ENCODE measurements around the gene BMS1. TPM values are rescaled to one million over a fixed set of nuclear protein-coding genes. Genes with fewer than 3 reads are reported as not detected.

The BMS1 gene
- total RNA-seq, 1 experiment from 2014 or later: 35.9 TPM

- TF ChIP-seq EZH2 (IDR thresholded peaks at IDR 0.05; ENCODE audit: borderline replicate concordance, low read depth, low read length, poor library complexity, severe bottlenecking) (no peak), CTCF (conservative IDR thresholded peaks at IDR 0.05; ENCODE audit: low read depth, low read length) (no peak)
- H3K4me1 ChIP-seq (ENCODE audit: insufficient read depth, low read length, poor library complexity, severe bottlenecking): no peaks in the 10 kb centered on the region
- ChIA-PET CTCF (no interaction called here), POLR2A (ENCODE audit: low non-redundant PET) (no interaction called here)
- H3K27me3 ChIP-seq (replicated peaks; ENCODE audit: insufficient read depth, low read depth, low read length, poor library complexity): no peaks in the 10 kb centered on the region
- intact Hi-C loops (cut with micrococcal nuclease; ENCODE audit: unreplicated experiment): no loop called here
- no TSS peak for BruUV-seq (replicated peaks)
- no peaks in the 10 kb centered on the region for H3K36me3 ChIP-seq (ENCODE audit: insufficient read depth, low read length, poor library complexity, severe bottlenecking)
- H3K9me3 ChIP-seq (ENCODE audit: low read depth, low read length, poor library complexity, severe bottlenecking): no peaks in the 10 kb centered on the region
- no peak overlapping the region for H3K4me3 ChIP-seq (ENCODE audit: low read depth, low read length, poor library complexity, severe bottlenecking)
- no peak for DNase-seq (ENCODE audit: low spot score)
- H3K27ac ChIP-seq (ENCODE audit: low read depth, low read length, poor library complexity, severe bottlenecking): no peak overlapping the region
Observed at GRCh38 chr10:42882597-42882996, 100.0 kb downstream of the BMS1 start.

Other genes starting within 250 kb of the BMS1 start
- gene ZNF33B, start 144.2 kb upstream of the BMS1 start, total RNA-seq (2021): 15.7 and 18.3 TPM in 2 replicates